Middle frontal gyrus (tissue), 1 donor: Measurements from ENCODE around the gene TMEM120B.
"Not testable (repeated sequence)": the region's sequence is repeated elsewhere in the genome, so short reads cannot be mapped to it uniquely, and the experiment has no call there.

Experiments used
- DNase-seq: peaks from one replicate; pipeline ENCODE4 v3.0.0-alpha.2; 2015; ENCODE audit warnings: low spot score; ENCODE audit errors: extremely low spot score

Gene TMEM120B

GRCh38 chr12:121709064-121709424, 3.5 kb upstream of the TMEM120B start:
- DNase-seq: not testable (repeated sequence)

GRCh38 chr12:121709478-121709961, 3.0 kb upstream of the TMEM120B start:
- no peak for DNase-seq

DNA sequence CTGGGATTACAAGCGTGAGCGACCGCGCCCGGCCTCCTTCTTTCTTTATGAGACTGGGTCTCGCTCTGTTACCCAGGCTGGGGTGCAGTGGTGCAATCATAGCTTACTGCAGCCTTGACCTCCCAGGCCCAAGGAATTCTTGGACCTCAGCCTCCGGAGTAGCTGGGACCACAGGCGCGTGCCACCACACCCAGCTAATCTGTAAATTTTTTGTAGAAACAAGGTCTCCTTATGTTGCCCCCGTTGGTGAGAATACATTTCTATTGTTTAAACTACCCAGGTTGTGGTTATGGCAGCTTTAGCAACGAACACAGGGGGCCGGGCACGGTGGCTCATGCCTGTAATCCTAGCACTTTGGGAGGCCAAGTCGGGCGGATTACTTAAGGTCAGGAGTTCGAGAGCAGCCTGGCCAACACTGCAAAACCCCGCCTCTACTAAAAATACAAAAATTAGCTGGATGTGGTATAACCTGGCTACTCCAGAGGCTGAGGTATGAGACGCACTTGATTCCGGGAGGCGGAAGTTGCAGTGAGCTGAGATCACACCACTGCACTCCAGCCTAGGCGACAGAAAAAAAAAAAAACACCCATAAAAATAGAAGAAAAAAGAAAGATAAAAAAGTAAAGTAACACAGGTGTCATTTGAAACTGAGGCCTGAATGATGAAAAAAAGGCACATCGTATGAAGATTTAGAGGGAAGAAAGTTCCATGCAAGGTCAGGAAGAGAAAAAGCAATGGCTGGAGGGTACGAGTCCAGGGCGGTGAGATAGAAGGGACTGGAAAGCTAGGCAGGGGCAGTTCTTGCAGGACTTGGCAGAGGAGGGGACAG, 977 bp upstream of the TMEM120B start:
- DNase-seq: no peak

DNA sequence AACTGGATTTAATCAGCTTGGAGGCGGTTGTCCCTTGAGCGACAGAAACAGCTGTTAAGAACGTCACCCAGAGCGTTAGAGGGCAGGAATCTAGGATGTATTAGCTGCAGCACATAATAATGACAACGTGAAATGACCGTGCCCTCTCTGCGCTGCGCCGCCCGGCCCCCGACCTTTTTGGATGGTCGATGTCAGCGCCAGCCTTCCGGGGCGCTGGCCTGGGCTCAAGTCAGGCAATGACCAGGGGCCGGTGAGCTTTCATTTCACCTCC, 427 bp upstream of the TMEM120B start:
- DNase-seq: no peak

- DNase-seq: no peak
Observed at GRCh38 chr12:121713257-121713777, 765 bp downstream of the TMEM120B start.

DNA sequence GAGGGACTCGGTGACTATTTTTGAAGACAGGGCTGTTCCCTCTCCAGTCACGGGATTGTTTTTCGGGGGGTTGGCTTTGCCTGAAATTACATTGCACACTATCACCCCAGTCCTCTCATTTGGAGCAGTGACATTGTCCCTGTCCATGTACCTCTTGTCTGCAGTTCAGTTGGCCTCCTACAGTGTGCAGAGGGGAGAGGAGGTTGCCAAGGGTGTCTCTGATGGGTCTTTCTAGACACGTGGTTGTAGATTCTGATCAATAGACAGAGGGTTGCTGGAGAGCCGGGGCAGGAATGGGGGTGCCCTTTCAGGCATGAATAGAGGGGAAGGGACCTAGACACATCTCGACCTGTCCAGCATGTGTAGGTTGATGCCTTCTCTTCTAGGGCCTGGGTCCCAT, 1.2 kb downstream of the TMEM120B start:
- DNase-seq: no peak

DNA sequence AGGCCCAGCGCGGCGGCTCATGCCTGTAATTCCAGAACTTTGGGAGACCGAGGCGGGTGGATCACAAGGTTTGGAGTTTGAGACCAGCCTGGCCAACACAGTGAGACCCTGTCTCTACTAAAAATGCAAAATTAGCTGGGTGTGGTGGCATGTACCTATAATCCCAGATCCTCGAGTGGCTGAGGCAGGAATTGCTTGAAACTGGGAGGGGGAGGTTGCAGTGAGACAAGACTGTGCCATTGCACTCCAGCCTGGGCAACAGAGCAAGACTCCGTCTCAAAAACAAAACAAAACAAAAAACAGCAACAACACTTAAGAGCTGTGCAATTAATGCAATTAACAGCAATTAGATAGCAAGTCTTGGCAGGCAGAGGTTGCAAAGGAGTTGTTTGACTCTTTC, 2.5 kb downstream of the TMEM120B start:
- DNase-seq: not testable (repeated sequence)

DNA sequence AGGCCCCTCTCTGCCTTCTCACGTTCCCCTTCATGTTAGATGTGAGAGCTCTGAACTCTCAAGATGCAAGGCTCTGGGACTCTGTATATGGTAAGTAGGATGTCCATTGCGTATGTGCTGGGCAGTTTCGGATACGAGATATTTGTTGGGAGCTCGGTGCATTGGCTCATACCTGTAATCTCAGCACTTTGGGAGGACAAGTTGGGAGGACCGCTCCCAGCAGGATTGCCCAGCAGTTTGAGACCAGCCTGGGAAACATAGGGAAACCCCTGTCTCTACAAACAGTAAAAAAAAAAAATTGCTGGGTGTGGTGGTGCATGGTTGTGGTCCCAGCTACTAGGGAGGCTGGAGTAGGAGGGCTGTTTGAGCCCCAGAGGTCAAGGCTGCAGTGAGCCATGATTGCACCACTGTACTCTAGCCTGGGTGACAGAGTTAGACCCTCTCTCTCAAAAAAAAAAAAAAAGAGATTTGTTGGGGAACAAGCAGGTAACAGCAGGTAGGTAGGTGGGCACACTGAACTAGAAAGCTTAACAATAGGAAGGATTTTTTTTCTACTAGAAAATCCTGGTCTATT, 3.4 kb downstream of the TMEM120B start:
- no peak for DNase-seq

DNA sequence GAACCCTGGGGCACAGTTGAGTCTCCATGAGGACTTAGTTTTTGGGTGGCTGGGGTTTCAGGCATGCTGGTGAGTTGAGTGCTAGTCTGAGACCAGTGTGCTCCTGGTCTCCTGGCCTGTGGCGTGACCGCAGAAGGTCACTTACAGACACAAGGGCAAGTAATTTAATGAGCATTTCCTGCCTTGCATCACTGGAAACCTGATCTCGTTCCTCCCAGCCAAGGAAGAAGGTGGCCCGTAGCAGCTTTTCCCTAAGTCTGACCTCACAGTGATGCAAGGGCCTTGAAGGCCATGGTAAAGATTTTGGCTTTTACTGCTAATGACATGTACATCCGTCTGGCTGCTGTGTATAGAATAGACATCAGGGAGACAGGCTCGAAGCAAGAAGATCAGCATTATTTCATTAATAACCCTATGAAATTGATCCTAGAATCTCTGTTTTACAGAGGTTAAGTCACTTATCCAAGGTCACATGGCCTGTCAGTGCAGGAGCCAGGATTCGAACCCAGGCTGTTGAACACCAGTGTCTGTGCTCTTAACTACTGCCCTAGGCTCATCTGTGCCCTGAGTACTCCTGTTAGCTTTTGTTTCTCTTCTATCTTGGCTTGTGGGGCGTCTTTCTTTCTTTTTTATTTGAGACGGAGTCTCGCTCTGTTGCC, 4.6 kb downstream of the TMEM120B start:
- DNase-seq: no peak

DNA sequence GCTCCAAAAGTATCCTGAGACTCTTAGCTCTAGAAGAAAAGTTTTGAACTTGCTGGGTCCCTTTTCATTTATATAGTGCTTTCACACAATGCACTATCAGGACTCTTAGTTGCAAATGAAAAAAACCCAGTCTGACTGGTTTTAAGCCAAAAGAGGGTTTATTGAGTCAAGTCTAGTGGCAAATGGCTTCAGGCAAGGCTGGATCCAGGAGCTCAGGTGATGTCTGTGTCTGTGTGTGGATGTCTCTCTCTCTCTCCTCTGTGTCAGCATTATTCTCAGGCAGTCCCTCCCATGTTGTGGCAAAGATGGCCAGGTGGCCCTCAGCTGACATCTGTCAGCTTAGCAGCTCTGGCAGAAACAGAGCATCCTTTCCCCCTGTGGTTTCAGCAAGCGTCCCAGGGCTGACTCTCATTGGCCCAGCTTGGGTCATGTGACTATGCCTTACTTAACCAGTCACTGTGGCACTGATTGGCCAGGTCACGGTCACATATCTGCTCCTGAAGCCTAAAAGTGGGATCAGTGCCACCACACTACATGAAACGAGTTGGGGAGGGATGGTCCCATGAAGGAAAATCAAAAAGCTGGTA, 6.2 kb downstream of the TMEM120B start:
- no peak for DNase-seq

DNA sequence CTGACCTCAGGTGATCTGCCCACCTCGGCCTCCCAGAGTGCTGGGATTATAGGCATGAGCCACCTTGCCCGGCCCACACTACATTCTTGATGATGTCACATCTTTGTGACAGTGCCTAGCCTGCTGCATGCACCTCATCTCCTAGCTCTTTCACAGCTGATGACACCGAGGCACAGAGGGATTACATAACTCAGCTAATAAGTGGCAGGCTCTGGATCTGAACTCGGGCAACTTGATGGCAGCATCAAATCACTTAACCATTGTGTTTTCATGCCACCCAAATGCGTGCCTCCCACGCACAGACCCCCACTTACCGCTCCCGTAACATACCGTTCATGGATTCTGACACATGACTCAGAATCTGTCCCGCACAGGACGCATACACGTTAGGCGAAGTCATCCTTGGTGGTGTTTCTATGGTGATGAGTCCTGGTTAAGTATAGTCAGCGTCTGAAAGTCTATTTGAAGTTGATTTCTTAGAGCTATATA, 7.4 kb downstream of the TMEM120B start:
- no peak for DNase-seq

DNA sequence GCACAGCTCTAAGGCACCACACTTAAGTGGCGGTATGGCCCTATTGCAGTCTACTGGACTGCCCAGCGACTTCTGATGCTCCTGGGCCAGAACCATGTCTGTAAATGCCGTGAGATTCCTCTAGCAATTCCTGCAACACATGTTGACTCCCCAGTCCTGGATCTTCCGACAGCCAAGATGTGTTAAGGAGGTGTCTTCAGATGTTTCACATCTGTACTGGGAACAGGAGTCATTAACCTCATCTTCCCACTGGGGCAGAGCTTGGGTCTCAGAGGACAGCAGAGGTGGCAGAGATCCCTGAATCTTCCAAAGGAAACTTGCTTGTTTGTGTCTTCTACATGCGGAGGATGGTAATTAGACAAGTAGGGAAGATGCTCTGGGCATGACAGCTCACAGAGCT, 8.2 kb downstream of the TMEM120B start:
- DNase-seq: no peak

DNA sequence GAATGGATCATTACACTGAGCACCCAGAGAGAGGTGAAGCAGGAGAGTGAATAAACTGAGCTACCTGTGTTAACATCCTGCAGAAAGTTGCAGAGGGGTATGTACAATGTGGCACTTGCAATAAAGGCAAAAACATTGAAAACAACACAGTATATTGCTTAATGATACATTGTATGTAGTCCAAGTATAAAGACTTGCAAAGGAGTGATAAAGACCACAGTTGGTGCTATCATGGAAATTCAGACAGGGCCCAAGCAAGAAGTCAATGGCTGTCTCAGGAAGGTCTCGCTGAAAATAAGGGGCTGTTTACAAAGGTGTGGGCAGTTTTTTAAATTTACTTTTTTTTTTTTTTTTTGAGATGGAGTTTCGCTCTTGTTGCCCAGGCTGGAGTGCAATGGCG, 10.0 kb downstream of the TMEM120B start:
- DNase-seq: no peak

GRCh38 chr12:121723200-121723599, 10.6 kb downstream of the TMEM120B start:
- no peak for DNase-seq

GRCh38 chr12:121724925-121725324, 12.4 kb downstream of the TMEM120B start:
- DNase-seq: no peak

GRCh38 chr12:121725423-121725822, 12.9 kb downstream of the TMEM120B start:
- no peak for DNase-seq

- DNase-seq: no peak
Observed at GRCh38 chr12:121729021-121729420, 16.5 kb downstream of the TMEM120B start.

- DNase-seq: no peak
Observed at GRCh38 chr12:121731473-121731872, 18.9 kb downstream of the TMEM120B start.

GRCh38 chr12:121733849-121734248, 21.3 kb downstream of the TMEM120B start:
- DNase-seq: no peak

DNA sequence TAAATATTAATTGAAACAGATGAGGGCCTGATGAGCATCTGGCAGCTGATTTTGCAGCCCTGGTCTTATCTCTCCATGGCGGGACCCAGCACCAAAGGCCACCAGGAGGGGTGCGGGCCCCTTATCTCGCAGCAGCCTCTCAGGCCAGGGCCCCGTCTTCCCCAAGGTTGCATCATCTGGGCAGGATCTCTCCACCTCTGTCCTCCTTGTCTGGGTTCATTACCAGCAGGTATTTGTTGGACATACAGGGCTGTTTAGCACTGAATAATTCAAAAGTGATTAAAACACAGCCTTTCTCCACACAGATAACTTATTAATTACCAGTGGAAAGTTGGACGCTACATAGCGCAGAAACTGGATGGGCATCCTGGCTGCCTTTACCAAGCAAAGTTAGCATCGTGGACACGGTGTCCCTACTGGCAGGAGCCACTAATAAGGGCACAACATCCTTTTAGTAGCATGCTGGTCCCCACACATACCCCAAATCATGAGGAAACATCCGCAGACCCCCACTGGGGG, 25.8 kb downstream of the TMEM120B start:
- DNase-seq: no peak

GRCh38 chr12:121740847-121741246, 28.3 kb downstream of the TMEM120B start:
- peak; percentile 7 for DNase-seq

- no peak for DNase-seq
Observed at GRCh38 chr12:121741743-121742142, 29.2 kb downstream of the TMEM120B start.
